Activated CD4-positive, alpha-beta T cell treated with anti-CD3 and anti-CD28 coated beads for 36 hours (primary cell): ENCODE measurements around the gene PDLIM5. TPM values are rescaled to one million over a fixed set of nuclear protein-coding genes. Genes with fewer than 3 reads are reported as not detected.
"Not testable (repeated sequence)": the region's sequence is repeated elsewhere in the genome, so short reads cannot be mapped to it uniquely, and the experiment has no call there.

Source experiments
- ATAC-seq: fragments of 200-7000 bp; cut with Tn5 transposase; one replicate; pipeline ENCODE4 v1.10.0; 2021; ENCODE audit warnings: mild to moderate bottlenecking, moderate library complexity
- CTCF ChIA-PET: fragments of 350-600 bp; sonication (Branson Sonifier 250); formaldehyde crosslinking; loops from one replicate; lab custom pipeline; 2021; ENCODE audit warnings: antibody characterized with exemption; lab: Charles Lee
- POLR2A ChIA-PET: fragments of 350-600 bp; sonication (Branson Sonifier 250); formaldehyde crosslinking; loops from one replicate; lab custom pipeline; 2021; ENCODE audit warnings: antibody characterized with exemption, inconsistent platforms; lab: Charles Lee
- DNase-seq: peaks from one replicate; pipeline ENCODE4 v3.0.0-alpha.2; 2020
- H3K27ac Mint-ChIP-seq: one replicate; pipeline ENCODE4 v1.8.0; 2021; ENCODE audit warnings: mixed read lengths
- H3K27me3 Mint-ChIP-seq: one replicate; pipeline ENCODE4 v1.8.0; 2021; ENCODE audit warnings: mixed read lengths
- H3K36me3 Mint-ChIP-seq: one replicate; pipeline ENCODE4 v1.8.0; 2021; ENCODE audit warnings: low read depth, mixed read lengths
- H3K4me1 Mint-ChIP-seq: one replicate; pipeline ENCODE4 v1.8.0; 2021; ENCODE audit warnings: mixed read lengths
- H3K4me3 Mint-ChIP-seq: one replicate; pipeline ENCODE4 v1.8.0; 2021; ENCODE audit warnings: mild to moderate bottlenecking, moderate library complexity, mixed read lengths
- H3K9me3 Mint-ChIP-seq: one replicate; pipeline ENCODE4 v1.8.0; 2021; ENCODE audit warnings: low read depth, mixed read lengths
- intact Hi-C, 2 experiments: fragments of 100-400 bp; cut with DNase I in 1 of 2; cut with micrococcal nuclease in 1 of 2; formaldehyde crosslinking; loops; one replicate each; pipeline versions ENCODE4 v1.14.2 to v1.15.1; 2022 to 2024; cut with DNase I, micrococcal nuclease
- total RNA-seq, 2 experiments: library from RNA; stranded (reverse); gene quantifications; one replicate each; pipeline ENCODE4 v1.2.3, GENCODE V29; 2021

PDLIM5 gene
- total RNA-seq, 2 experiments from 2014 or later, result 25.9 to 34.3 TPM

- Mint-ChIP-seq H3K27ac (no peak overlapping the region), H3K36me3 (peaks cover 6% of the 10 kb centered on the region), H3K27me3 (no peaks in the 10 kb centered on the region), H3K4me1 (peaks cover 16% of the 10 kb centered on the region), H3K9me3 (no peaks in the 10 kb centered on the region), H3K4me3 (no peak overlapping the region)
- CTCF ChIA-PET, result interaction anchor here (0.8 kb wide), 1 partner anchor 139 kb away, joined by 3 read pairs; no protein-coding TSS in a partner anchor
- POLR2A ChIA-PET, result interaction anchor here (1.1 kb wide), 1 partner anchor 10 kb away, joined by 5 read pairs; no protein-coding TSS in a partner anchor
- ATAC-seq, result no peak
- no peak for DNase-seq
- intact Hi-C loops, result no loop called here
Observed at GRCh38 chr4:94462572-94462971, 10.8 kb downstream of the PDLIM5 start.

- CTCF ChIA-PET, result no interaction called here
- intact Hi-C loops, result no loop called here
- no peak overlapping the region for H3K4me3 Mint-ChIP-seq
- peaks cover 6% of the 10 kb centered on the region for H3K36me3 Mint-ChIP-seq
- H3K4me1 Mint-ChIP-seq, result peaks cover 13% of the 10 kb centered on the region
- no peaks in the 10 kb centered on the region for H3K27me3 Mint-ChIP-seq
- no peak overlapping the region for H3K27ac Mint-ChIP-seq
- ATAC-seq (no peak), DNase-seq (no peak)
- POLR2A ChIA-PET, result interaction anchor here (1.1 kb wide), 1 partner anchor 11 kb away, joined by 5 read pairs; no protein-coding TSS in a partner anchor
- no peaks in the 10 kb centered on the region for H3K9me3 Mint-ChIP-seq
Observed at GRCh38 chr4:94463771-94464170, 12.0 kb downstream of the PDLIM5 start.

GRCh38 chr4:94466371-94466770 is 14.6 kb downstream of the PDLIM5 start:
- Mint-ChIP-seq H3K4me1 (peaks cover 4% of the 10 kb centered on the region), H3K36me3 (peaks cover 14% of the 10 kb centered on the region), H3K27me3 (no peaks in the 10 kb centered on the region), H3K9me3 (peaks cover 4% of the 10 kb centered on the region), H3K27ac (no peak overlapping the region), H3K4me3 (no peak overlapping the region)
- DNase-seq, result no peak
- ChIA-PET POLR2A (no interaction called here), CTCF (interaction anchor here (0.6 kb wide), 1 partner anchor 39 kb away, joined by 3 read pairs; no protein-coding TSS in a partner anchor)
- no peak for ATAC-seq
- intact Hi-C loops, result no loop called here

GRCh38 chr4:94466923-94467322 is 15.2 kb downstream of the PDLIM5 start:
- Mint-ChIP-seq H3K36me3 (peaks cover 12% of the 10 kb centered on the region), H3K4me3 (no peak overlapping the region), H3K9me3 (peaks cover 4% of the 10 kb centered on the region), H3K27ac (no peak overlapping the region), H3K27me3 (no peaks in the 10 kb centered on the region), H3K4me1 (peaks cover 2% of the 10 kb centered on the region)
- ChIA-PET CTCF (interaction anchor here (0.6 to 1.2 kb wide), 2 partner anchors 14 to 38 kb away, joined by 3 read pairs; no protein-coding TSS in a partner anchor), POLR2A (no interaction called here)
- DNase-seq, result no peak
- no peak for ATAC-seq
- intact Hi-C loops, result no loop called here

- CTCF ChIA-PET, result interaction anchor here (1.2 kb wide), 1 partner anchor 16 kb away, joined by 3 read pairs; no protein-coding TSS in a partner anchor
- H3K4me1 Mint-ChIP-seq, result peaks cover 2% of the 10 kb centered on the region
- no peak overlapping the region for H3K4me3 Mint-ChIP-seq
- peaks cover 12% of the 10 kb centered on the region for H3K36me3 Mint-ChIP-seq
- H3K27ac Mint-ChIP-seq, result no peak overlapping the region
- no peaks in the 10 kb centered on the region for H3K27me3 Mint-ChIP-seq
- DNase-seq (no peak), ATAC-seq (no peak)
- intact Hi-C loops, result no loop called here
- H3K9me3 Mint-ChIP-seq, result peaks cover 4% of the 10 kb centered on the region
- POLR2A ChIA-PET, result no interaction called here
Observed at GRCh38 chr4:94468093-94468769, 16.5 kb downstream of the PDLIM5 start.

- CTCF ChIA-PET, result no interaction called here
- Mint-ChIP-seq H3K9me3 (peaks cover 4% of the 10 kb centered on the region), H3K4me3 (no peak overlapping the region), H3K36me3 (peaks cover 12% of the 10 kb centered on the region), H3K27ac (no peak overlapping the region), H3K27me3 (no peaks in the 10 kb centered on the region), H3K4me1 (no peaks in the 10 kb centered on the region)
- ATAC-seq (no peak), DNase-seq (no peak)
- intact Hi-C loops, result no loop called here
- POLR2A ChIA-PET, result interaction anchor here (0.5 to 0.7 kb wide), 2 partner anchors 11 to 231 kb away, joined by 3 read pairs; no protein-coding TSS in a partner anchor
Observed at GRCh38 chr4:94469221-94469784, 17.6 kb downstream of the PDLIM5 start.

- DNase-seq, result no peak
- no peaks in the 10 kb centered on the region for H3K4me1 Mint-ChIP-seq
- POLR2A ChIA-PET, result no interaction called here
- intact Hi-C loops, result no loop called here
- CTCF ChIA-PET, result no interaction called here
- H3K4me3 Mint-ChIP-seq, result no peak overlapping the region
- peaks cover 4% of the 10 kb centered on the region for H3K9me3 Mint-ChIP-seq
- no peak overlapping the region for H3K27ac Mint-ChIP-seq
- ATAC-seq, result no peak
- no peaks in the 10 kb centered on the region for H3K27me3 Mint-ChIP-seq
- H3K36me3 Mint-ChIP-seq, result peaks cover 12% of the 10 kb centered on the region
Observed at GRCh38 chr4:94470132-94470531, 18.4 kb downstream of the PDLIM5 start.

- H3K27ac Mint-ChIP-seq, DNase-seq: not testable (repeated sequence)
Observed at GRCh38 chr4:94470782-94471181, 19.0 kb downstream of the PDLIM5 start.

GRCh38 chr4:94472056-94472826 is 20.5 kb downstream of the PDLIM5 start:
- CTCF ChIA-PET, result no interaction called here
- no peak for ATAC-seq

More at GRCh38 chr4:94470782-94471181, 19.0 kb downstream of the PDLIM5 start:
- H3K4me1 Mint-ChIP-seq, intact Hi-C loops, H3K4me3 Mint-ChIP-seq, POLR2A ChIA-PET, H3K9me3 Mint-ChIP-seq, CTCF ChIA-PET, H3K27me3 Mint-ChIP-seq, ATAC-seq: not testable (repeated sequence)
- H3K36me3 Mint-ChIP-seq, result peaks cover 11% of the 10 kb centered on the region

GRCh38 chr4:94475050-94475449 is 23.3 kb downstream of the PDLIM5 start:
- H3K36me3 Mint-ChIP-seq, result peaks cover 7% of the 10 kb centered on the region
- H3K9me3 Mint-ChIP-seq, result peaks cover 4% of the 10 kb centered on the region
- DNase-seq (no peak), ATAC-seq (no peak)
- H3K4me3 Mint-ChIP-seq, result no peak overlapping the region
- H3K4me1 Mint-ChIP-seq, result no peaks in the 10 kb centered on the region
- ChIA-PET POLR2A (no interaction called here), CTCF (no interaction called here)
- no peak overlapping the region for H3K27ac Mint-ChIP-seq
- no peaks in the 10 kb centered on the region for H3K27me3 Mint-ChIP-seq
- intact Hi-C loops, result no loop called here

More at GRCh38 chr4:94472056-94472826, 20.5 kb downstream of the PDLIM5 start:
- no peak overlapping the region for H3K4me3 Mint-ChIP-seq
- H3K27me3 Mint-ChIP-seq, result no peaks in the 10 kb centered on the region
- POLR2A ChIA-PET, result no interaction called here
- DNase-seq, result no peak
- intact Hi-C loops, result no loop called here
- no peak overlapping the region for H3K27ac Mint-ChIP-seq
- H3K4me1 Mint-ChIP-seq, result no peaks in the 10 kb centered on the region
- H3K36me3 Mint-ChIP-seq, result peaks cover 10% of the 10 kb centered on the region
- H3K9me3 Mint-ChIP-seq, result peaks cover 4% of the 10 kb centered on the region

- DNase-seq (no peak), ATAC-seq (no peak)
- H3K36me3 Mint-ChIP-seq, result peaks cover 3% of the 10 kb centered on the region
- no peak overlapping the region for H3K27ac Mint-ChIP-seq
- H3K27me3 Mint-ChIP-seq, result no peaks in the 10 kb centered on the region
- ChIA-PET CTCF (no interaction called here), POLR2A (no interaction called here)
- intact Hi-C loops, result no loop called here
- peaks cover 2% of the 10 kb centered on the region for H3K9me3 Mint-ChIP-seq
- H3K4me1 Mint-ChIP-seq, result no peaks in the 10 kb centered on the region
- no peak overlapping the region for H3K4me3 Mint-ChIP-seq
Observed at GRCh38 chr4:94475794-94476193, 24.1 kb downstream of the PDLIM5 start.
